NCI-H526 (cell line): ENCODE data around the gene ZNF823.
A peak's percentile ranks its signal among the peaks of the same experiment; 100 is the strongest.
"Not testable (repeated sequence)": the region's sequence is repeated elsewhere in the genome, so short reads cannot be mapped to it uniquely, and the experiment has no call there.

Experiments
- DNase-seq, 2 experiments: peaks; one replicate each; lab custom pipeline; 2025; lab: John Stamatoyannopoulos, UW

ZNF823 gene

GRCh38 chr19:11680689-11681302 is 58.0 kb downstream of the ZNF823 start:
- no peak for DNase-seq

GRCh38 chr19:11678504-11678903 is 60.2 kb downstream of the ZNF823 start:
- no peak for DNase-seq

- DNase-seq = not testable (repeated sequence)
Measured at GRCh38 chr19:11676661-11677600, 61.8 kb downstream of the ZNF823 start.

- no peak for DNase-seq
Measured at GRCh38 chr19:11675569-11675968, 63.2 kb downstream of the ZNF823 start.

GRCh38 chr19:11674067-11674492 is 64.7 kb downstream of the ZNF823 start:
- no peak for DNase-seq

GRCh38 chr19:11673608-11674041 is 65.1 kb downstream of the ZNF823 start:
- DNase-seq = peak in 1 of 2 experiments; percentile 15
